Measurements from ENCODE around the gene PCED1B.

GRCh38 chr12:47226199-47226598 lies 146.8 kb downstream of the PCED1B start:
- TF ChIP-seq, protein P1, sequence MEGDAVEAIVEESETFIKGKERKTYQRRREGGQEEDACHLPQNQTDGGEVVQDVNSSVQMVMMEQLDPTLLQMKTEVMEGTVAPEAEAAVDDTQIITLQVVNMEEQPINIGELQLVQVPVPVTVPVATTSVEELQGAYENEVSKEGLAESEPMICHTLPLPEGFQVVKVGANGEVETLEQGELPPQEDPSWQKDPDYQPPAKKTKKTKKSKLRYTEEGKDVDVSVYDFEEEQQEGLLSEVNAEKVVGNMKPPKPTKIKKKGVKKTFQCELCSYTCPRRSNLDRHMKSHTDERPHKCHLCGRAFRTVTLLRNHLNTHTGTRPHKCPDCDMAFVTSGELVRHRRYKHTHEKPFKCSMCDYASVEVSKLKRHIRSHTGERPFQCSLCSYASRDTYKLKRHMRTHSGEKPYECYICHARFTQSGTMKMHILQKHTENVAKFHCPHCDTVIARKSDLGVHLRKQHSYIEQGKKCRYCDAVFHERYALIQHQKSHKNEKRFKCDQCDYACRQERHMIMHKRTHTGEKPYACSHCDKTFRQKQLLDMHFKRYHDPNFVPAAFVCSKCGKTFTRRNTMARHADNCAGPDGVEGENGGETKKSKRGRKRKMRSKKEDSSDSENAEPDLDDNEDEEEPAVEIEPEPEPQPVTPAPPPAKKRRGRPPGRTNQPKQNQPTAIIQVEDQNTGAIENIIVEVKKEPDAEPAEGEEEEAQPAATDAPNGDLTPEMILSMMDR (IDR thresholded peaks at IDR 0.05) = no peak
- TF ChIP-seq EZH2 (IDR thresholded peaks at IDR 0.05; ENCODE audit: borderline replicate concordance, insufficient read depth, low read depth, low read length, poor library complexity, severe bottlenecking) = no peak
